Prostate gland (tissue), 2 donors: Measurements from ENCODE around the gene ATPAF2.

ENCODE experiments used
- POLR2A ChIP-seq: fragments of 450-650 bp; IDR thresholded peaks from one replicate; pipeline ENCODE4 v1.6.1; 2016; ENCODE audit warnings: antibody characterized with exemption, mild to moderate bottlenecking
- POLR2AphosphoS5 ChIP-seq: sonication (generic); formaldehyde crosslinking; IDR thresholded peaks from one replicate; pipeline ENCODE4 v1.6.1; 2017; ENCODE audit warnings: antibody characterized with exemption
- TF ChIP-seq, protein P1 (sequence below), 4 experiments: fragments of 200-600 bp in 2 of 4; fragments of 450-650 bp in 2 of 4; sonication (generic) in 2 of 4; IDR thresholded peaks; 1 replicate in 3 of 4; 2 replicates in 1 of 4; pipeline ENCODE4 v1.5.1; 2016 to 2019; ENCODE audit warnings: antibody characterized with exemption in 4 of 4, mild to moderate bottlenecking in 2 of 4, moderate library complexity in 2 of 4

DNA sequence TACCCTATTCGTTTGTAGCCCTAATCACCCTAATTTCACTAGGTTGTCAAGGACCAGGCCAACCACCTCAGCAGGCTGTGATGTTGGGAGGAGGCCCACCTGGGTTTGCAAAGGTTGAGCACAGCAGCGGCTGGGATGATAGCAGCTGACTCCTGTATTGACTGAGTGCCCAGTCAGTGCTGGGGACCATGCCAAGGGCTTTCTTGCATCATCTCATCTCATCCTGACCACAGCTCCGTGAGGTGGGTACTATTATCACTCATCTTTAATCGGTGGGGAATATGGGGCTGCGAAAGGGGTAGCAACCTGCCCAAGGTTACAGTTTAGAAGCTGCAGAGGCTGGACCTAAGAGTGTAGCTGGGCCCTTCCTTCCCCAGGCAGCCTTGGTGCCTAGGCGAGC, 11.7 kb downstream of the ATPAF2 start:
- TF ChIP-seq, protein P1, sequence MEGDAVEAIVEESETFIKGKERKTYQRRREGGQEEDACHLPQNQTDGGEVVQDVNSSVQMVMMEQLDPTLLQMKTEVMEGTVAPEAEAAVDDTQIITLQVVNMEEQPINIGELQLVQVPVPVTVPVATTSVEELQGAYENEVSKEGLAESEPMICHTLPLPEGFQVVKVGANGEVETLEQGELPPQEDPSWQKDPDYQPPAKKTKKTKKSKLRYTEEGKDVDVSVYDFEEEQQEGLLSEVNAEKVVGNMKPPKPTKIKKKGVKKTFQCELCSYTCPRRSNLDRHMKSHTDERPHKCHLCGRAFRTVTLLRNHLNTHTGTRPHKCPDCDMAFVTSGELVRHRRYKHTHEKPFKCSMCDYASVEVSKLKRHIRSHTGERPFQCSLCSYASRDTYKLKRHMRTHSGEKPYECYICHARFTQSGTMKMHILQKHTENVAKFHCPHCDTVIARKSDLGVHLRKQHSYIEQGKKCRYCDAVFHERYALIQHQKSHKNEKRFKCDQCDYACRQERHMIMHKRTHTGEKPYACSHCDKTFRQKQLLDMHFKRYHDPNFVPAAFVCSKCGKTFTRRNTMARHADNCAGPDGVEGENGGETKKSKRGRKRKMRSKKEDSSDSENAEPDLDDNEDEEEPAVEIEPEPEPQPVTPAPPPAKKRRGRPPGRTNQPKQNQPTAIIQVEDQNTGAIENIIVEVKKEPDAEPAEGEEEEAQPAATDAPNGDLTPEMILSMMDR (IDR thresholded peaks at IDR 0.05), result no peak
- TF ChIP-seq POLR2AphosphoS5 (no peak), POLR2A (no peak)
